ENCODE data around the gene PTPN6.

Gene PTPN6

DNA sequence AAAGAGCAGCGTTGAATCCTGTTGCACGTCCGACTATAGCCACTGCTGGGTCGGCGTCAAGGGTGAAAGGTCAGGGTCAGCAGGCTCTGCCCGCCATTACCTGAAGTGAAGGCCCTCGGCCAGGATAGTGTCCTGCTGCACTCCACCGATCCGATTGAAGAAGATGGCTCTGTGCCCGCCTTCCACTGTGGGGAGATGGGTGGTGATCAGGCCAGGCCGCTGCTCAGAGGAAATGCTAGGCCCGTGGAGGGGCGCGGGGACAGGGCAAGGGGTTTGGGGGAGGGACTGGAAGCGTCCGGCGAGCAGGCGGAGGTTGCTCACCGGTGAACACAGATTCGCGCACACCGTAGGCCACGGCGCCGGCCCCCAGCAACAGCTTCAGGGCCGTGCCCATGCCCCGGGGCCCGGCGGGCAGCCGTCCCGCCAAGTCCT, 19.0 kb downstream of the PTPN6 start:
- no peak for DNase-seq (ENCODE audit: low read depth in 2 of 2)

DNA sequence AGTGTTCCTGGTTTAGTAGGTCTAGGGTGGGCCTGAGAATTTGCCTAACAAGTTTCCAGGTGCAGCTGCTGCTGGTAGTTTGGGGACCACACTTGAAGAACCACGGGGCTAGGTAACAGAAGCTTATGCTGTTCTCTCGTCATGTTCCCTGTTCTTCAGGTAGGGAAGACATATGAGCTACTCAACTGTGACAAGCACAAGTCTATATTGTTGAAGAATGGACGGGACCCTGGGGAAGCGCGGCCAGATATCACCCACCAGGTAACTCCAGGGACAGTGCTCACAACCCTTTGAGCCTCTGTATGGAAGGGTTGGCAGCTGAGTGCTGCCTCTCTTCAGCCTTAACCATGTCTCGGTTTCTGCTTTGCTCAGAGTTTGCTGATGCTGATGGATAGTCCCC, 23.0 kb downstream of the PTPN6 start:
- DNase-seq (ENCODE audit: low read depth in 2 of 2) = no peak

DNA sequence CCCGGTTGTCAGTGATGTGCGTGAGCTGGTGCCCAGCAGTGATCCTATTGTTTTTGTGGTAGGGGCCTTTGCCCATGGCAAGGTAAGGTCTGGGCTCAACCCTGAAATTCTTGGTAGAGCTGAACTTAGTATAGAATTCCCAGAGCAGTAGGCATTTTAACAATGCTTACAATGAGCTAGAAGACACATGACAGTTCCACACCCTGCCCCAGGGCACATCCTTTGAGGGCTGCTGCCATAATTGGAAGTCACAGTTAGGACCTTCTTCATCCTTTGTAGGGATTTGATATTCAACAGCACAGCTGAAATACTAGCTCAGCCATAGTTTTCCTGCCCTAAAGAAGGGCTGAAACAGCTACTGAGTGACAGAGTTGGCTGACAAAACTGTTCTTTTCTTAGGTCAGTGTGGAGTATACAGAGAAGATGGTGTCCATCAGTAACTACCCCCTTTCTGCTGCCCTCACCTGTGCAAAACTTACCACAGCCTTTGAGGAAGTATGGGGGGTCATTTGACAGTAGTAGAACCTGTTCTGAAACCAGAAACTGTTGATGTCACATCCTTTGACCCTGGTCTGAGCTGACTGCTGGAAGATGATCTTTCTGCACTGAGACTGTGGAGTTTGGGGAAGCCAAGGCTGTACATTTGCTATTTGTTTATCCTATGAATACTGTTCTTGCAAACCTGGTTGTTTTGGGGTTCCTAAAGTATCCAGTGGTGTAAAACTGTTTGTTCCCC, 24.3 kb downstream of the PTPN6 start:
- no peak for DNase-seq (ENCODE audit: low read depth in 2 of 2)

DNA sequence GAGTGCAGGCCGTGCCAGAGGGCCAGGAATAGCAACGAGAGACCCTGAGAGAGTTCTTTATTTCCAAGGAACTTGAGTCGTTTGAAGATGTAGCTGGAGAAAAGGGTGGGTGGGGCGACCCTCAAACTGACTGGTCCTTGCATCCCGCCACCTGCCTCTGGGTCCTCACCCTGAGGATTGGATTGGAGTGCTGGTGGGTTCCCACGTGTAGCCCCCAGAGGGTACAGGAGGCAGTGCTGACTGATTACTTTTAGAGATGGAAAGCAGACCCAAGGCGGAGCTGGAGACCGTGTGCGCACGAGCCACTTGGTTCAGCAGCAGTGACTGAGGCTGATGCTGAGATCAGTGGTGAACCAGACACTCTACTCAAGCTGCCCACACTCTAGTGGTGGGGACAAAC, 26.5 kb downstream of the PTPN6 start:
- DNase-seq (ENCODE audit: low read depth in 2 of 2) = no peak

DNA sequence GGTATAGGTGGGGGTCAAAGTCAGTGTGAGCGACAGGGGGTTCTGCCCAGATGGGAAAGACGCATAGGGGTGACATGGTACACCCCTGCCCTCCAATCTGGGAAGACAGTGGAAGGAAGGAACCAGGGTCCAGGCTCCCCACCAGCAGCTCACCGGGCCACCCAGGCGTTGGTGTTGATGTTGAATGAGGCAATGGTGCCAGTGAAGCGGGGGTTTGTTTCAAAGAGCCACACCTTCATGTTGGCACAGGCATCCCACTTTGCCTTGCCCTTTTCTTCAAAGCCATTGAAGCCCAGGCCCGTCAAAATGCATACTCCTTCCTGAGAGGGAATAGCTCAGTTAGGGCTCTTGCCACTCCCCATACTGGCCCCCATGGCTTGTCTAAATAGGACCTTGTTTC, 27.0 kb downstream of the PTPN6 start:
- DNase-seq (ENCODE audit: low read depth in 2 of 2) = no peak

DNA sequence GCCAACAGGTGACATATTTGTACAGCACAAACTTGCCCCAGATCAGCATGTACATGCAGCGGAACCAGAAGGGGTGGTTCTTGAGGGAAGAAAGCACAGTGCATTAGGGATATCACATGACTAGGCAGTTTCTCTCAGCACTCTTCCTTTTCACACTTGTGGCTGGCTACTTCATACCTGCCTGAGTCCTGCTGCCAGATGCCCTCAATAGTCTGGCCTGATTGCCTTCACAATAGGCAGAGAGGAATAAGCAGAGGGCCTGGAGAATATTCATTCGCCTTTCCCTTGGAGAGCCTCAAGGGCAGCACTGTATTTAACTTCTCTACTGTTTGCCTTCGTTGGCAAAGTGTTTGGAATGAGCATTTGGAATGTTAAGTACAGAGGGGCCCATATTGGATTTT, 27.5 kb downstream of the PTPN6 start:
- DNase-seq (ENCODE audit: low read depth in 2 of 2) = no peak

GRCh38 chr12:6979021-6979420, 27.9 kb downstream of the PTPN6 start:
- DNase-seq (ENCODE audit: low read depth in 2 of 2) = no peak

- no peak for DNase-seq (ENCODE audit: low read depth in 2 of 2)
These were observed 28.3 kb downstream of the PTPN6 start for GRCh38 chr12:6979453-6979852.

DNA sequence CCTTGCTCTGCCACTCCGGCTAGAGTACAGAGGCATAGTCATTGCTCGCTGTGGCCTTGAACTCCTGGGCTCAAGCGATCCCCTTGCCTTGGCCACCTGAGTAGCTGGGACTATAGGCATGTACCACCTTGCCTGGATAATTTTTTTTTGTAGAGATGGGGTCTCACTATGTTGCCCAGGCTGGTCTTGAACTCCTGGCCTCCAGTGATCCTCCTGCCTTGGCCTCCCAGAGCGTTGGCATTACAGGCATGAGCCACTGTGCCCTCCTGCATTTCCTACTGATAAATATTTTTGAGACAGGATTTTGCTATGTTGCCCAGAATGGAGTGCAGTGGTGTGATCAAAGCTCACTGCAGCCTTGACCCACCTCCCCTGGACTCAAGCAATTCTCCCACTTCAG, 28.9 kb downstream of the PTPN6 start:
- DNase-seq (ENCODE audit: low read depth in 2 of 2) = no peak

DNA sequence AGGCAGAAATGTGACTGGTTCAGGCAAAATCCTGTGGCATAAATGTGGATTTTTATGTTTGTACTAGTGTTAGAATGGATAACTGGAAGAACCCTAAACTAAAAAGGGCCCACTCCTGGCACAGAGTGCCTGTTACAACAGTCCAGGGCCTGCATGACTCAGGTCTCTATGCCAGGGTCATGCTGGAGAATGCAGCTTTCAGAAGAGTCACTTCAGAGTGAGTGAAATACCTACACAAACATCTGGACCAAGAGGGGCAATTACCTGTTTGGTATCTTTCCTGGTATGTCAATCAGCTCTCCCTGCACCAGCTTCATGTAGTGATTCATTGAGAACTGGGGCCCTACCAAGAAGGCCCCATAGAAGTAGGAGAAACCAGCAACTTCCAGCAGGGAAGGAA, 29.6 kb downstream of the PTPN6 start:
- no peak for DNase-seq (ENCODE audit: low read depth in 2 of 2)

GRCh38 chr12:6981152-6982052, 30.2 kb downstream of the PTPN6 start:
- DNase-seq (ENCODE audit: low read depth in 2 of 2) = no peak

GRCh38 chr12:6982532-6982931, 31.4 kb downstream of the PTPN6 start:
- no peak for DNase-seq (ENCODE audit: low read depth in 2 of 2)

DNA sequence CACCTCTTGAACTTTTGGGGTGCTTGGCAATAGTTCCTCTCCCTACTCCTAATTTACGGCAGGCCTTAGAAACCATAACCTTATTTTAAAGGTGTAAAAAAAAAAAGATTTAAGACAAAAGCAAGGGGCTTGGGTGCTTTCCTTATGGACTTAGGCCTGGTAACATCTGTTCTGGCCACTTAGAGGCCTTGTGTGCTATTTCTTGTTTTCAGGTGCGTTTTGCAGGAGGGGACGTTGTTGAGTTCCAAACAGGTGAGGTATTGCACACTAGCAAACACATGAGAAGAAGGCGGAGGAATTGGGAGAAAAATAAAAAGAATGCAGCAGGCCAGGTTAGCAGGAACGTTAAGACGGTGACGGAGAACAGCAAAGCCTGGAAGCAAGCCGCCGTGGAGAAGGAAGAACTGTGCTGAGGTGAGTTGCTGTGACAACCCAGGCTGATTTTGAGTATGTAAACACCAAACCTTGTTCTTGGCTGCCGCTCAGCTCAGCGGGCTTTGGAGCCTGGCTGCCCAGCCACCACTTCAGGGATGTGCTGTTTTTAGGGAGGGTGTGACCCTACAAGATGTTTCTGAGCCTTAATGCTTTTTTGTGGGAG, 36.9 kb downstream of the PTPN6 start:
- DNase-seq (ENCODE audit: low read depth in 2 of 2) = no peak

- DNase-seq (ENCODE audit: low read depth in 2 of 2) = no peak
These were observed 44.9 kb downstream of the PTPN6 start for GRCh38 chr12:6996040-6996441.

DNA sequence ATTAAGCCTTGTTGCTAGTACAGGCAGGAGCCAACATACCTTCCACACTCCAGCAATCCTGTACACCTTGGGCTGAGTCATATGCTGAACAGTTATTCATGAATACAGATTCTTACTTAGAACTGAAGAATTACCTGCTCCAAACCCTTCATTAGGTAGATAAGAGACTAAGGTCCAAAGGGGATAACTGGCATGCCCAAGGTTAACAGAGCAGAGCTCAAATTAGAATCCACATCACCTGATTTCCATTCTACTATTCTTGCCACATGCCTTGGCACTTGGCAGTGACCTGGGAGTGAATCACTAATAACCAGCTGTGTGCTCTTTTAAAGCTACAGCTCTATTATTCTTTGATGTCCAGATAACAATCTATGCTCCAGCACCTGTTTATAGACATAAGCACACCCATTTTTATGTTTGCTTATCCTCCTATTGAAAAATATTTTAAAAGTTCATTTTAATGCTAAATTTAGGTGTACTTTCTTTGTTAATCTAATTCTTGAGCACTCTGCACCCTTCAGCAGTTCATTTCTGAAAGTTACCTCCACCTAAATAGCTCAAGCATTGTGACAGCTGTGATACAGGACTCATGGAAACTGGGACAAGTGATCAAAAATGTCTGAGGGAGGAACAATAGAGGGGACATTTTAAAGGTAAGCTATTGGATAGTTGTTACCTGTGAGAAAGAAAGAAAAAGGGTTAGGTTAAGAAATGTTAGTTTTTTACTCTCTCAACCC, 47.7 kb downstream of the PTPN6 start:
- DNase-seq (ENCODE audit: low read depth in 2 of 2) = no peak

DNA sequence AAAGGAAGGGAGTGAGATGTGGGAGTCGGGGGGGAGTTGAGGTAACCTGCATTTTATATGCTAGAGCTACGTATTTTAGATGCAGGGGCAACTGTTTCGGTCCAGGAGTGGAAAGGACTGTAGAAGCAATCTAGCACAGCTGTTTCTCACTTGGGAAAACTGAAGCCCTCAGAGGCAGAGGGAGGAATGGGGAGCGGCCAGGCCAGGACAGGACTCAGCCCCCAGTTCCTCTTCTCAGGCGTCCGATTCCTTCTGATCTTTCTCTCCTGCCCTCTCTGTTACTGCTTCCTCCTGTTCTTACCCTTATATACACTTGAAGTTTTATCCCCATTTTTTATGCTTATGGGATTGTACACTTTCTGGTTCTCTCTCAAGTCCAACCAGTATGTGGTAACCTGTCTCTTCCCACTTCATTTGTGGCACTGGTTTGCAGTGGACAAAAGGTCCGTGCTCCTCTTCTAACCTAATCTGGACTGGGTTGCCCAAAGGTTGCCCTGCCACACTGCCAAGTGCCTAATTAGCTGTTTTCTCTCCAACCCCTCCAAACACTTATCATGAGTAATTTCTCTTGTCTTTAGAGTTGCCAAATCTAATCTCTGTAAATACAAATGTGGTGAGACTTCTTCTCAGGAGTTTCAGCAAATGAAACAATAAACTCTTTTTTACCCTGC, 50.9 kb downstream of the PTPN6 start:
- DNase-seq (ENCODE audit: low read depth in 2 of 2) = no peak

- DNase-seq (ENCODE audit: low read depth in 2 of 2) = no peak
These were observed 53.2 kb downstream of the PTPN6 start for GRCh38 chr12:7004287-7004803.

GRCh38 chr12:7004840-7005239, 53.7 kb downstream of the PTPN6 start:
- DNase-seq (ENCODE audit: low read depth in 2 of 2) = no peak

GRCh38 chr12:7005311-7005710, 54.2 kb downstream of the PTPN6 start:
- DNase-seq (ENCODE audit: low read depth in 2 of 2) = no peak

GRCh38 chr12:7006639-7007038, 55.5 kb downstream of the PTPN6 start:
- DNase-seq (ENCODE audit: low read depth in 2 of 2) = no peak

DNA sequence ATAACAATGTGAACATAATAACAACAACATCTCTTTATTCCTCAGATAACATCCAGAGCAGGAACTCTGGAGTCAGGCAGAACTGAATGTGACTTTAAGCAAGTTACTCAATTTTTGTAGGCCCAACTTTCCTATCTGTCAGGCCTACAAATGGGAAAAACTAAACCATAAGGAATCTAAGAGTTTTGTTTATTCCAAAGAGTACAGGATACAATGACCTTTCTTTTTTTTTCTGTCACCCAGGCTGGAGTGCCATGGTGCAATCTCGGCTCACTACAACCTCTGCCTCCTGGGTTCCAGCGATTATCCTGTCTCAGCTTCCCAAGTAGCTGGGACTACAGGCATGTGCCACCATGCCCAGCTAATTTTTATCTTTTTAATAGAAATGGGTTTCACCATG, 57.7 kb downstream of the PTPN6 start:
- no peak for DNase-seq (ENCODE audit: low read depth in 2 of 2)
